SK-N-SH (cell line): ENCODE results near the gene RASA3. TPM values are rescaled to one million over a fixed set of nuclear protein-coding genes. Genes with fewer than 3 reads are reported as not detected.

Experiments
- CTCF ChIA-PET: fragments of 300-600, 350-600 bp; formaldehyde crosslinking; extraction: SDS; loops from one replicate; lab custom pipeline; 2021; lab: Yijun Ruan, JAX
- POLR2A ChIA-PET: fragments of 350-600 bp; sonication (Branson Sonifier 250); formaldehyde crosslinking; extraction: SDS; loops from one replicate; lab custom pipeline; 2020; ENCODE audit warnings: antibody characterized with exemption, inconsistent platforms; lab: Yijun Ruan, JAX
- DNase-seq: peaks from one replicate; pipeline ENCODE4 v3.0.0; 2012
- H2AFZ ChIP-seq: fragments of 200-600 bp; sonication (generic); 2 replicates; pipeline ENCODE4 v1.8.1; 2016; ENCODE audit warnings: antibody characterized with exemption, mild to moderate bottlenecking, low read depth
- H3F3A ChIP-seq: fragments of 200-600 bp; sonication (generic); replicated peaks from 2 replicates; pipeline ENCODE3; 2016; ENCODE audit warnings: antibody characterized with exemption, mild to moderate bottlenecking; ENCODE audit not compliant: insufficient read depth
- H3K27ac ChIP-seq, 2 experiments: fragments of 200-500 bp in 1 of 2; fragments of 200-600 bp in 1 of 2; sonication (Bioruptor generic) in 1 of 2; sonication (generic), shearing (Covaris generic) in 1 of 2; 2 replicates each; pipeline versions ENCODE4 v1.5.1 to v1.6.1; 2014 to 2016; ENCODE audit warnings: low read depth in 2 of 2, inconsistent platforms in 1 of 2, low read length in 1 of 2, mild to moderate bottlenecking in 1 of 2, mixed read lengths in 1 of 2
- H3K27me3 ChIP-seq: fragments of 200-600 bp; sonication (generic), shearing (Covaris generic); 2 replicates; pipeline ENCODE4 v1.6.1; 2016; ENCODE audit warnings: mixed run types; ENCODE audit not compliant: insufficient read depth
- H3K36me3 ChIP-seq, 2 experiments: fragments of 200-500 bp in 1 of 2; fragments of 200-600 bp in 1 of 2; sonication (Bioruptor generic) in 1 of 2; sonication (generic) in 1 of 2; replicated peaks in 1 of 2; 2 replicates each; pipeline versions ENCODE3 to v1.5.1; 2014 to 2016; ENCODE audit warnings: low read length in 1 of 2, mild to moderate bottlenecking in 1 of 2; ENCODE audit not compliant: insufficient read depth in 2 of 2, control insufficient read depth in 1 of 2
- H3K4me1 ChIP-seq, 2 experiments: fragments of 200-500 bp in 1 of 2; fragments of 200-600 bp in 1 of 2; sonication (Bioruptor generic) in 1 of 2; sonication (generic), shearing (Covaris generic) in 1 of 2; 2 replicates each; pipeline versions ENCODE4 v1.5.1 to v1.6.1; 2014 to 2016; ENCODE audit warnings: low read depth in 1 of 2, low read length in 1 of 2, mixed run types in 1 of 2; ENCODE audit not compliant: insufficient read depth in 2 of 2, control insufficient read depth in 1 of 2
- H3K4me2 ChIP-seq: fragments of 200-600 bp; sonication (generic), shearing (Covaris generic); 2 replicates; pipeline ENCODE4 v1.6.1; 2017; ENCODE audit warnings: mixed run types
- H3K4me3 ChIP-seq, 2 experiments: fragments of 200-500 bp in 1 of 2; fragments of 200-600 bp in 1 of 2; sonication (Bioruptor generic) in 1 of 2; sonication (generic), shearing (Covaris generic) in 1 of 2; 2 replicates each; pipeline versions ENCODE4 v1.5.1 to v1.8.1; 2014 to 2016; ENCODE audit warnings: low read depth in 2 of 2, inconsistent platforms in 1 of 2, low read length in 1 of 2, mild to moderate bottlenecking in 1 of 2, mixed read lengths in 1 of 2, moderate library complexity in 1 of 2
- H3K79me2 ChIP-seq: fragments of 200-600 bp; sonication (generic); 2 replicates; pipeline ENCODE4 v1.8.1; 2017; ENCODE audit warnings: mild to moderate bottlenecking; ENCODE audit not compliant: insufficient read depth
- H3K9ac ChIP-seq: fragments of 200-600 bp; sonication (generic); 2 replicates; pipeline ENCODE4 v1.6.1; 2017; ENCODE audit warnings: mixed run types
- H3K9me2 ChIP-seq: fragments of 200-600 bp; sonication (generic); 2 replicates; pipeline ENCODE4 v1.6.1; 2017; ENCODE audit warnings: mixed run types
- H3K9me3 ChIP-seq: fragments of 200-600 bp; sonication (generic); 2 replicates; pipeline ENCODE4 v1.6.1; 2017; ENCODE audit warnings: mixed run types, mild to moderate bottlenecking, moderate library complexity
- H4K20me1 ChIP-seq: fragments of 200-600 bp; sonication (generic); 2 replicates; pipeline ENCODE4 v1.6.1; 2017; ENCODE audit warnings: mild to moderate bottlenecking, mixed run types; ENCODE audit not compliant: insufficient read depth
- CHD2 ChIP-seq: fragments of 150-350 bp; IDR thresholded peaks from 2 replicates; pipeline ENCODE4 v1.6.1; 2018; ENCODE audit warnings: low read length; ENCODE audit not compliant: partially characterized antibody
- ELF1 ChIP-seq: IDR thresholded peaks from 2 replicates; pipeline ENCODE4 v1.4.0; 2012
- EP300 ChIP-seq, 2 experiments: IDR thresholded peaks; 2 replicates each; pipeline versions ENCODE4 v1.4.0 to v1.6.1; 2012; ENCODE audit warnings: borderline replicate concordance in 1 of 2, low read depth in 1 of 2, low read length in 1 of 2
- FOXM1 ChIP-seq: IDR thresholded peaks from 2 replicates; pipeline ENCODE4 v1.4.0; 2012; ENCODE audit warnings: low read depth, mild to moderate bottlenecking
- MAX ChIP-seq: IDR thresholded peaks from 2 replicates; pipeline ENCODE4 v1.4.0; 2012; ENCODE audit warnings: low read depth
- MEF2A ChIP-seq: IDR thresholded peaks from 2 replicates; pipeline ENCODE4 v1.4.0; 2012; ENCODE audit warnings: low read depth, borderline replicate concordance
- NFIC ChIP-seq: IDR thresholded peaks from 2 replicates; pipeline ENCODE4 v1.4.0; 2012; ENCODE audit warnings: borderline replicate concordance
- NRF1 ChIP-seq: IDR thresholded peaks from 2 replicates; pipeline ENCODE4 v1.6.1; 2012; ENCODE audit warnings: low read depth, mild to moderate bottlenecking, low read length
- POLR2AphosphoS5 ChIP-seq: IDR thresholded peaks from 2 replicates; pipeline ENCODE4 v1.6.1; 2012; ENCODE audit warnings: low read depth, low read length
- RAD21 ChIP-seq: IDR thresholded peaks from 2 replicates; pipeline ENCODE4 v1.6.1; 2012; ENCODE audit warnings: mild to moderate bottlenecking, low read length
- RCOR1 ChIP-seq: fragments of 150-350 bp; IDR thresholded peaks from 2 replicates; pipeline ENCODE4 v1.6.1; 2017; ENCODE audit warnings: antibody characterized with exemption, low read length
- RFX5 ChIP-seq: IDR thresholded peaks from 2 replicates; pipeline ENCODE4 v1.6.1; 2012; ENCODE audit warnings: mild to moderate bottlenecking, improper control_type of control experiment, low read length
- SIN3A ChIP-seq: IDR thresholded peaks from 2 replicates; pipeline ENCODE4 v1.6.1; 2012; ENCODE audit warnings: low read depth, mild to moderate bottlenecking, low read length, moderate library complexity, borderline replicate concordance
- TAF1 ChIP-seq: IDR thresholded peaks from 2 replicates; pipeline ENCODE4 v1.6.1; 2012; ENCODE audit warnings: low read depth, mild to moderate bottlenecking, low read length, moderate library complexity, borderline replicate concordance
- TEAD4 ChIP-seq: IDR thresholded peaks from 2 replicates; pipeline ENCODE4 v1.4.0; 2012; ENCODE audit warnings: mild to moderate bottlenecking, borderline replicate concordance; ENCODE audit not compliant: insufficient read depth
- USF2 ChIP-seq: fragments of 150-350 bp; IDR thresholded peaks from 2 replicates; pipeline ENCODE4 v1.6.1; 2017; ENCODE audit warnings: antibody characterized with exemption, low read length, low read depth, borderline replicate concordance
- WGBS: methylation state at CpG from one replicate; pipeline ENCODE4 v1.1.6; 2017; ENCODE audit warnings: low lambda C conversion rate; 5-methylcytosine and 5-hydroxymethylcytosine counted together
- polyA plus RNA-seq, 3 experiments: library from polyadenylated mRNA; depleted of rRNA; stranded (reverse); fragments of >200 nt; gene quantifications; 2 replicates each; pipeline ENCODE4 v1.2.3, GENCODE V29; 2012
- TF ChIP-seq, protein P1 (sequence below): IDR thresholded peaks from 2 replicates; pipeline ENCODE4 v1.6.1; 2012; ENCODE audit warnings: mild to moderate bottlenecking, low read depth, low read length, moderate library complexity
- TF ChIP-seq, protein P2 (sequence below): IDR thresholded peaks from 2 replicates; pipeline ENCODE4 v1.4.0; 2012; ENCODE audit warnings: low read depth, borderline replicate concordance

The RASA3 gene
- polyA plus RNA-seq, 1 of the 3 experiments (the other 2 are of a cell fraction), result 25.1 TPM

GRCh38 chr13:113997845-113998751 lies 134.3 kb downstream of the RASA3 start:
- H3K36me3 ChIP-seq, result peaks cover 5 to 39% of the 10 kb centered on the region in 2 experiments
- no peak overlapping the region for H3K4me2 ChIP-seq
- POLR2A ChIA-PET, result no interaction called here
- H3K9me3 ChIP-seq, result no peaks in the 10 kb centered on the region
- H2AFZ ChIP-seq, result no peak overlapping the region
- WGBS, result 90% methylated on average over 19 of the region's 29 CpGs
- H3K27ac ChIP-seq, result no peak overlapping the region; a peak in 1 of 4 replicates
- no peak overlapping the region for H3K4me3 ChIP-seq
- peak; percentile 54 for DNase-seq
- CTCF ChIA-PET, result interaction anchor here (1.0 kb wide), 2 partner anchors 178 to 182 kb away, joined by 3 read pairs; no protein-coding TSS in a partner anchor
- H3F3A ChIP-seq, result no peaks in the 10 kb centered on the region
- no peaks in the 10 kb centered on the region for H3K27me3 ChIP-seq
- TF ChIP-seq FOXM1, result no peak
- TF ChIP-seq, protein P1, sequence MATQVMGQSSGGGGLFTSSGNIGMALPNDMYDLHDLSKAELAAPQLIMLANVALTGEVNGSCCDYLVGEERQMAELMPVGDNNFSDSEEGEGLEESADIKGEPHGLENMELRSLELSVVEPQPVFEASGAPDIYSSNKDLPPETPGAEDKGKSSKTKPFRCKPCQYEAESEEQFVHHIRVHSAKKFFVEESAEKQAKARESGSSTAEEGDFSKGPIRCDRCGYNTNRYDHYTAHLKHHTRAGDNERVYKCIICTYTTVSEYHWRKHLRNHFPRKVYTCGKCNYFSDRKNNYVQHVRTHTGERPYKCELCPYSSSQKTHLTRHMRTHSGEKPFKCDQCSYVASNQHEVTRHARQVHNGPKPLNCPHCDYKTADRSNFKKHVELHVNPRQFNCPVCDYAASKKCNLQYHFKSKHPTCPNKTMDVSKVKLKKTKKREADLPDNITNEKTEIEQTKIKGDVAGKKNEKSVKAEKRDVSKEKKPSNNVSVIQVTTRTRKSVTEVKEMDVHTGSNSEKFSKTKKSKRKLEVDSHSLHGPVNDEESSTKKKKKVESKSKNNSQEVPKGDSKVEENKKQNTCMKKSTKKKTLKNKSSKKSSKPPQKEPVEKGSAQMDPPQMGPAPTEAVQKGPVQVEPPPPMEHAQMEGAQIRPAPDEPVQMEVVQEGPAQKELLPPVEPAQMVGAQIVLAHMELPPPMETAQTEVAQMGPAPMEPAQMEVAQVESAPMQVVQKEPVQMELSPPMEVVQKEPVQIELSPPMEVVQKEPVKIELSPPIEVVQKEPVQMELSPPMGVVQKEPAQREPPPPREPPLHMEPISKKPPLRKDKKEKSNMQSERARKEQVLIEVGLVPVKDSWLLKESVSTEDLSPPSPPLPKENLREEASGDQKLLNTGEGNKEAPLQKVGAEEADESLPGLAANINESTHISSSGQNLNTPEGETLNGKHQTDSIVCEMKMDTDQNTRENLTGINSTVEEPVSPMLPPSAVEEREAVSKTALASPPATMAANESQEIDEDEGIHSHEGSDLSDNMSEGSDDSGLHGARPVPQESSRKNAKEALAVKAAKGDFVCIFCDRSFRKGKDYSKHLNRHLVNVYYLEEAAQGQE, result no peak
- no peak for TF ChIP-seq RAD21
- TF ChIP-seq RFX5, result no peak
- TF ChIP-seq NRF1, result no peak
- TF ChIP-seq ELF1, result no peak
- TF ChIP-seq MAX, result no peak
- TF ChIP-seq POLR2AphosphoS5, result no peak
- no peak for TF ChIP-seq USF2
- no peak for TF ChIP-seq TEAD4
- TF ChIP-seq NFIC, result no peak
- TF ChIP-seq, protein P2, sequence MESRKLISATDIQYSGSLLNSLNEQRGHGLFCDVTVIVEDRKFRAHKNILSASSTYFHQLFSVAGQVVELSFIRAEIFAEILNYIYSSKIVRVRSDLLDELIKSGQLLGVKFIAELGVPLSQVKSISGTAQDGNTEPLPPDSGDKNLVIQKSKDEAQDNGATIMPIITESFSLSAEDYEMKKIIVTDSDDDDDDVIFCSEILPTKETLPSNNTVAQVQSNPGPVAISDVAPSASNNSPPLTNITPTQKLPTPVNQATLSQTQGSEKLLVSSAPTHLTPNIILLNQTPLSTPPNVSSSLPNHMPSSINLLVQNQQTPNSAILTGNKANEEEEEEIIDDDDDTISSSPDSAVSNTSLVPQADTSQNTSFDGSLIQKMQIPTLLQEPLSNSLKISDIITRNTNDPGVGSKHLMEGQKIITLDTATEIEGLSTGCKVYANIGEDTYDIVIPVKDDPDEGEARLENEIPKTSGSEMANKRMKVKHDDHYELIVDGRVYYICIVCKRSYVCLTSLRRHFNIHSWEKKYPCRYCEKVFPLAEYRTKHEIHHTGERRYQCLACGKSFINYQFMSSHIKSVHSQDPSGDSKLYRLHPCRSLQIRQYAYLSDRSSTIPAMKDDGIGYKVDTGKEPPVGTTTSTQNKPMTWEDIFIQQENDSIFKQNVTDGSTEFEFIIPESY, result no peak
- TF ChIP-seq TAF1, result no peak
- TF ChIP-seq EP300 (IDR thresholded peaks at IDR 0.05; ENCODE audit: borderline replicate concordance in 1 of 2, low read depth in 1 of 2, low read length in 1 of 2), result no peak
- TF ChIP-seq SIN3A, result no peak
- no peak for TF ChIP-seq CHD2
- TF ChIP-seq RCOR1, result no peak
- no peak for TF ChIP-seq MEF2A
- no peaks in the 10 kb centered on the region for H3K79me2 ChIP-seq
- H3K9me2 ChIP-seq, result no peaks in the 10 kb centered on the region
- H3K9ac ChIP-seq, result no peak overlapping the region
- H4K20me1 ChIP-seq, result no peaks in the 10 kb centered on the region
- peaks cover 0 to 9% of the 10 kb centered on the region in 2 experiments; a peak in 1 of 4 replicates for H3K4me1 ChIP-seq
